HEK293T (cell line): Measurements from ENCODE around the gene CIZ1.

Experiments
- ELF4 ChIP-seq: fragments of 450-650 bp; IDR thresholded peaks from 2 replicates; pipeline ENCODE4 v1.6.1; 2017; ENCODE audit warnings: antibody characterized with exemption
- FOXA1 ChIP-seq: fragments of 450-650 bp; IDR thresholded peaks from 2 replicates; pipeline ENCODE4 v1.6.1; 2016; ENCODE audit warnings: mild to moderate bottlenecking
- FOXK2 ChIP-seq: fragments of 450-650 bp; IDR thresholded peaks from 2 replicates; pipeline ENCODE4 v1.6.1; 2016; ENCODE audit warnings: mild to moderate bottlenecking
- FOXM1 ChIP-seq: fragments of 450-650 bp; IDR thresholded peaks from 2 replicates; pipeline ENCODE4 v1.6.1; 2017; ENCODE audit warnings: mild to moderate bottlenecking, borderline replicate concordance
- L3MBTL2 ChIP-seq: fragments of 450-650 bp; conservative IDR thresholded peaks from 2 replicates; pipeline ENCODE4 v1.6.1; 2016; ENCODE audit warnings: mild to moderate bottlenecking
- LEF1 ChIP-seq: fragments of 450-650 bp; IDR thresholded peaks from 2 replicates; pipeline ENCODE4 v1.6.1; 2017; ENCODE audit warnings: mild to moderate bottlenecking, borderline replicate concordance
- NFRKB ChIP-seq: fragments of 450-650 bp; IDR thresholded peaks from 2 replicates; pipeline ENCODE4 v1.6.1; 2016; ENCODE audit warnings: mild to moderate bottlenecking, moderate library complexity
- SP1 ChIP-seq: fragments of 450-650 bp; IDR thresholded peaks from 2 replicates; pipeline ENCODE4 v1.6.1; 2017
- SUZ12 ChIP-seq: fragments of 450-650 bp; IDR thresholded peaks from 2 replicates; pipeline ENCODE4 v1.6.1; 2016; ENCODE audit warnings: mild to moderate bottlenecking
- TARDBP ChIP-seq: fragments of 450-650 bp; IDR thresholded peaks from 2 replicates; pipeline ENCODE4 v1.6.1; 2016

DNA sequence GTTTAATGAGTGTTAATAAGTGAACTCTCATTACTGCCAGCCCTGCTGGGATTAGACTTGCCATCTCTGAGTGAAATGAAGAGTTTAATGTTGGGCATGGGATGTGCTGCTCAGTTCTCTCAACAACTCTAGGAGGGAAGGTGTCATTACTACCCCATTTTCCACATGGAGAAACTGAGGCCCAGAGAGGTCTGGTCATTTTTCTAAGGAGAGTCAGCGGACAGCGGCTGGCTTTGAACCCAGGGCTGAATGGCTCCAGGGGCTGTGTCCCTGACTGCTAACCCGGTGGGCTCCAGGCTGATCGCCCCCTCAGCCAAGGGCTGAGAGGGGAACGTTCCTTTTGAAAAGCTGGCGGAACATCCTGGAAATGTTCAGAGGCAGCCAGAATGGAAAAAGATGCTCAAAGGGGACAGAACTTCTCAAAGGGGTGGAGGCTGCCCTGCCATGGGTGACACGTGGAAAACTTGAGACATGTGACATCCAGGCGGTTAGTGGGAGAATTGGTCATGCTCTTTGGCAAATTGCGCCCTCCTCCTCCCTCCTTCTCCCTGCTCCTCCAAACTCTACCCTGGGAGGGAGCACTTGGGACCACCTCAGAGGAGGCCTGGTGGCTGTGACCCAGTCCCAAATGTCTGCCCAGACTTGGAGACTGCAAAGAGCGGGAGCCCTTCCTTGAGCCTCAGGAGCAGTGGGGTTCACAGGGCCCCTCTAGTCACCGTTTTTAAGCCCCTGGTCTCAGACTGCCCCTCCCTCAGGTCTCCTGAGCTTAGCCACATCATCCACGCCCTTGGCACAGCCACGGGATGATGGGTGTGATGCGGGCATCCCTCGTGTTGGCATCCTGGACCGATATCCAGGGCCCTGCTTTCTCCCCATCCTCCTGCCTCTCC lies 40.5 kb upstream of the CIZ1 start:
- TF ChIP-seq FOXK2 (no peak), TARDBP (no peak), LEF1 (no peak), SUZ12 (no peak), ELF4 (no peak), SP1 (no peak), FOXA1 (no peak), FOXM1 (no peak), NFRKB (no peak), L3MBTL2 (no peak)
